ENCODE measurements around the gene AKR1C2. TPM values are rescaled to one million over a fixed set of nuclear protein-coding genes. Genes with fewer than 3 reads are reported as not detected.
"Not testable (repeated sequence)": the region's sequence is repeated elsewhere in the genome, so short reads cannot be mapped to it uniquely, and the experiment has no call there.

Gene AKR1C2
- total RNA-seq, 2 donors from 2014 or later: 44.9 to 93.3 TPM

DNA sequence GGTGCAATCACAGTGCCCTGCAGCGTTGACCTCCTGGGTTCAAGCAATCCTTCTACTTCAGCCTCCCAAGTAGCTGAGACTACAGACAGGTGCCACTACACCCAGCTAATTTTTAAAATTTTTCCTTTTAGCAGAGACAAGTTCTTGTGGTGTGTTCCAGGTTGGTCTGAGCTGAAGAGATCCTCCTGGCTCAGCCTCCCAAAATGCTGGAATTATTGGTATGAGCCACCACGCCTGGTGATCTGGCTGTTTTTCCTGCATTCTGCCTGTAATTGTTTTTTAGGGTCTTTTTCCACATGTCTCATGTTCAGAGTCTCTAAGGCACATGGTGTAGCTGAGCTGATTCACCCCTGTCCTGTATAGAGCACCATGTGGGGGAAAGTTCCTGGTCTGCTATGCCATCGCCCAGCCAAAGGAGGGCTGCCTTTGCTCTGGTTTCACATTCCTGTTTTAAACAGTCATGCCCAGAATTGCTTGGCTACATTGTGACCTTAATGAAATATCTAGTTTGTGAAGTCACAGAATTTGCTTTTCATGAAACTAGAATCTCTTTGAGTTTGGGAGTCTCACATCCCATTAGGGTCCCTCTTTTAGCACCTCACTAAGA, 15.1 kb upstream of the AKR1C2 start:
- not testable (repeated sequence) for H3K9me3 ChIP-seq; H3K36me3 ChIP-seq; H3K27me3 ChIP-seq (replicated peaks; ENCODE audit: insufficient read depth); H3K4me3 ChIP-seq; DNase-seq (ENCODE audit: low spot score)
- Histone ChIP-seq H3K4me1 (ENCODE audit: control insufficient read depth in 1 of 2, low read depth in 2 of 2) (peaks cover 24 to 56% of the 10 kb centered on the region in 2 donors), H3K27ac (peak overlapping the region; percentile 82 to 87)
- peak; percentile 65 for ATAC-seq (ENCODE audit: insufficient number of reproducible peaks, low FRiP score, low read depth)
- TF ChIP-seq, protein P1, sequence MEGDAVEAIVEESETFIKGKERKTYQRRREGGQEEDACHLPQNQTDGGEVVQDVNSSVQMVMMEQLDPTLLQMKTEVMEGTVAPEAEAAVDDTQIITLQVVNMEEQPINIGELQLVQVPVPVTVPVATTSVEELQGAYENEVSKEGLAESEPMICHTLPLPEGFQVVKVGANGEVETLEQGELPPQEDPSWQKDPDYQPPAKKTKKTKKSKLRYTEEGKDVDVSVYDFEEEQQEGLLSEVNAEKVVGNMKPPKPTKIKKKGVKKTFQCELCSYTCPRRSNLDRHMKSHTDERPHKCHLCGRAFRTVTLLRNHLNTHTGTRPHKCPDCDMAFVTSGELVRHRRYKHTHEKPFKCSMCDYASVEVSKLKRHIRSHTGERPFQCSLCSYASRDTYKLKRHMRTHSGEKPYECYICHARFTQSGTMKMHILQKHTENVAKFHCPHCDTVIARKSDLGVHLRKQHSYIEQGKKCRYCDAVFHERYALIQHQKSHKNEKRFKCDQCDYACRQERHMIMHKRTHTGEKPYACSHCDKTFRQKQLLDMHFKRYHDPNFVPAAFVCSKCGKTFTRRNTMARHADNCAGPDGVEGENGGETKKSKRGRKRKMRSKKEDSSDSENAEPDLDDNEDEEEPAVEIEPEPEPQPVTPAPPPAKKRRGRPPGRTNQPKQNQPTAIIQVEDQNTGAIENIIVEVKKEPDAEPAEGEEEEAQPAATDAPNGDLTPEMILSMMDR (IDR thresholded peaks at IDR 0.05): peak; percentile 25

DNA sequence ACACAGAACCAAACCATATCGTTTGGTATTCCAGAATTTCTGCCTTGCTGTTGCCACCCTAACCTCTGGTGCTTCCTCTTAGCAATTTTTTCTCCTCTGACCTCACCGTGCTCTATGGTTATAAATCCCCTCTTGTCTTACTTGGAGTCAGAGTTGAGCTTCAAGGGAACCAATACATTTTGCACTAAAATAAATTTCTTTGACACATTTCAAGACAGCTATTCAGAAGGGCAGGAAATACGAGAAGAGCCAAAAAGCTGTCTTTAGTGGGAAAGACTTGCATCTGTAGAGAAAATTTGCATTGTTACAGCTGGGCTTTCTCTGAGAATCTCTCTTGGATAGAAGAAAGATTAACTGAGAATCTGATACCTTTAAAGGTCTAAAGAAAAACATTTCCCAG, 14.5 kb upstream of the AKR1C2 start:
- Histone ChIP-seq H3K27me3 (replicated peaks; ENCODE audit: insufficient read depth) (no peaks in the 10 kb centered on the region), H3K27ac (peak overlapping the region; percentile 56 to 87), H3K4me1 (ENCODE audit: control insufficient read depth in 1 of 2, low read depth in 2 of 2) (peaks cover 24 to 56% of the 10 kb centered on the region in 2 donors), H3K9me3 (no peaks in the 10 kb centered on the region), H3K4me3 (no peak overlapping the region), H3K36me3 (no peaks in the 10 kb centered on the region)
- TF ChIP-seq, protein P1 (IDR thresholded peaks at IDR 0.05): no peak
- no peak for DNase-seq (ENCODE audit: low spot score)
- ATAC-seq (ENCODE audit: insufficient number of reproducible peaks, low FRiP score, low read depth): no peak

DNA sequence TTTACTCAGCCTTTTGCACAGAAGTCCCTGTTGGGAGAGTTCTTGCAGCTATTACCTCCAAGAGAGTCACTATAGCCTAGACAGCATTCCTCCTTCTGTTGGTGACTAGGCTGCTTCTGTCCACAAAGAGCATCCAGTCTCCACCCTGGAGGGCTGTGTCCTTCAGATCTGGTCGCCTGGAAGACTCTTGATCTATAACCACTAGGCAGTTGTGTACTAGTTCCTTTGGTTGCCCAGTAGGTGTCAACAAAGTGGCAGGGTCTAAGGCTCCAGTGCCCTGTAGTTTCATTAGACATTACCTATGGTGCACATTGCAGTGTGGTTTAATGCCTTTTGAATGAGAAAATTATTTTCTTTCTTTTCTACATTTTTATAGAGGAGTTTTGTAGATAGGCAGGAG, 11.3 kb upstream of the AKR1C2 start:
- no peaks in the 10 kb centered on the region for H3K27me3 ChIP-seq (replicated peaks; ENCODE audit: insufficient read depth)
- H3K4me1 ChIP-seq (ENCODE audit: control insufficient read depth in 1 of 2, low read depth in 2 of 2): peaks cover 16 to 44% of the 10 kb centered on the region in 2 donors
- ATAC-seq (ENCODE audit: insufficient number of reproducible peaks, low FRiP score, low read depth) (no peak), DNase-seq (ENCODE audit: low spot score) (no peak)
- no peaks in the 10 kb centered on the region for H3K36me3 ChIP-seq
- TF ChIP-seq, protein P1 (IDR thresholded peaks at IDR 0.05): no peak
- H3K9me3 ChIP-seq: no peaks in the 10 kb centered on the region
- H3K27ac ChIP-seq: no peak overlapping the region
- no peak overlapping the region for H3K4me3 ChIP-seq

DNA sequence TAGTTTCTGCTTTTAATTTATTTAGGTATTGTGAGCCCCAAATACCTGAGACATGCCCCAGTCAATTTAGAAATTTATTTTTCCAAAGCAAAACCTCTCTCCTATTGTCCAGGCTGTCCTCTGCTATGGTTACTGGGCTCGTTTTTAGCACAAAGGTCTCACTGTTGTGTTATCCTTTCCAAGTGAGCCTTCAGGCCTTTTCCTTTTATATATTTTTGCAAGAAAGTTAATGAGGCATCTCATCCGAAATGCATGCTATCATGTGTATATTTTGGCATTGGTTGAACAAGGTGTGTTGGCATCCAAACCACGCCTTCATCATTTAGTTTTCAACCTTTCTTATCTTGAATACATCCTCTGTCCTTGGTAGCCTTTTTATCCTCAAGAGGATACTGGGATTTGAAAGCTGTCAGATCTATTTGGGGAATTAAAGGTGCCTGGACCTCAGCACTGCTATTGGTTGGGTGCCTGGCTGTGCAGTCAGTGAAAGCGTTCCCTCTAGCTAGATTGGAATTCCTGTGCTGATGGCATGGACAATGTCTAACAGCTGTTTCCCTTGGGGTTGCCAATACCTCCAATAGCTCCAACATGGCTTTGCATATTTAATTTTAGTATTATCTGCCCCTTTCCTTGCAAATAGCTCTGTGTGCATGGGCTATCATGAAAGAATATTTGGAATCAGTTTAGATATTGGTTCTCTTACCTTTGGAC, 10.7 kb upstream of the AKR1C2 start:
- H3K36me3 ChIP-seq; H3K27me3 ChIP-seq (replicated peaks; ENCODE audit: insufficient read depth); H3K27ac ChIP-seq; H3K9me3 ChIP-seq; DNase-seq (ENCODE audit: low spot score); ATAC-seq (ENCODE audit: insufficient number of reproducible peaks, low FRiP score, low read depth); H3K4me3 ChIP-seq: not testable (repeated sequence)
- H3K4me1 ChIP-seq (ENCODE audit: control insufficient read depth in 1 of 2, low read depth in 2 of 2): peaks cover 12 to 39% of the 10 kb centered on the region in 2 donors

DNA sequence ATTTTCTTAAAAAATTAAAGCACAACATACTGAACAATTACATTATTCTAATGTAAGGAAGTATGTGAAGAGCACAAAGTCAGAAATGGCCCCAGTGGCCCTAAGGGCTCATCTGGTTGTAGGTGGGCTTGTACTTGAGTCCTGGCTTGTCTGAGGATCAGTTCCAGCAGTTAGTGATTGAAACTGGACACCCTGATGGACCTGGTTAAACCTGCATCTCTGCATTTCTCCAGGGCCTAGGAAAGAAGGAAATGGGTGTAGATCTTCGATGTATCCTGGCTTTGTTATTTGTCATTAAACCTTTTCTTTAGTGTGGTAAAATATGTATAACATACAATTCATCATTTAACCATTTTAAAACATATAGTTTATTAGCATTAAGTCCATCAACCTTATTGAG, 9.7 kb upstream of the AKR1C2 start:
- ATAC-seq (ENCODE audit: insufficient number of reproducible peaks, low FRiP score, low read depth): no peak
- no peak for DNase-seq (ENCODE audit: low spot score)

More for the DNA sequence above, 9.7 kb upstream of the AKR1C2 start:
- Histone ChIP-seq H3K9me3 (no peaks in the 10 kb centered on the region), H3K36me3 (no peaks in the 10 kb centered on the region), H3K4me1 (ENCODE audit: control insufficient read depth in 1 of 2, low read depth in 2 of 2) (peaks cover 6 to 30% of the 10 kb centered on the region in 2 donors), H3K27ac (no peak overlapping the region), H3K27me3 (replicated peaks; ENCODE audit: insufficient read depth) (no peaks in the 10 kb centered on the region), H3K4me3 (no peak overlapping the region)
- TF ChIP-seq, protein P1 (IDR thresholded peaks at IDR 0.05): no peak

All from thoracic aorta (tissue), 2 donors.